OCI-LY7 (cell line): ENCODE results near the gene SLC9A7. TPM values are rescaled to one million over a fixed set of nuclear protein-coding genes. Genes with fewer than 3 reads are reported as not detected.

Experiments
- BruUV-seq: library from RNA; stranded (reverse); fragments of 400-500 nt; replicated peaks from 2 replicates; lab custom pipeline; 2021; lab: Mats Ljungman, UMichigan
- CTCF ChIA-PET: fragments of 300-600 bp; sonication (Branson Sonifier 250); formaldehyde crosslinking; loops from one replicate; lab custom pipeline; 2022; ENCODE audit warnings: antibody characterized with exemption; ENCODE audit not compliant: unreplicated experiment; lab: Charles Lee
- POLR2A ChIA-PET: fragments of 300-600 bp; sonication (Branson Sonifier 250); formaldehyde crosslinking; loops from one replicate; lab custom pipeline; 2022; ENCODE audit warnings: antibody characterized with exemption; lab: Charles Lee
- DNase-seq: peaks from one replicate; pipeline ENCODE4 v3.0.0-alpha.2; 2015; ENCODE audit warnings: low spot score
- H2AFZ ChIP-seq: fragments of 200-600 bp; sonication (generic), shearing (Covaris generic); 2 replicates; pipeline ENCODE4 v1.6.1; 2014; ENCODE audit warnings: mild to moderate bottlenecking, antibody characterized with exemption, low read length, moderate library complexity
- H3K27ac ChIP-seq: fragments of 200-600 bp; sonication (generic); 2 replicates; pipeline ENCODE4 v1.5.1; 2014; ENCODE audit warnings: mixed run types, low read depth, mild to moderate bottlenecking, moderate library complexity, low read length, inconsistent platforms; ENCODE audit not compliant: poor library complexity, severe bottlenecking
- H3K36me3 ChIP-seq: fragments of 200-600 bp; sonication (generic); 2 replicates; pipeline ENCODE4 v1.6.1; 2014; ENCODE audit warnings: mild to moderate bottlenecking, antibody characterized with exemption, low read length, moderate library complexity, mixed read lengths; ENCODE audit not compliant: insufficient read depth
- H3K4me1 ChIP-seq: fragments of 200-600 bp; sonication (generic); 2 replicates; pipeline ENCODE4 v1.5.1; 2014; ENCODE audit warnings: mild to moderate bottlenecking, low read length; ENCODE audit not compliant: insufficient read depth, poor library complexity, severe bottlenecking
- H3K4me2 ChIP-seq: fragments of 200-600 bp; sonication (generic); 2 replicates; pipeline ENCODE4 v1.6.1; 2014; ENCODE audit warnings: mild to moderate bottlenecking, low read length
- H3K4me3 ChIP-seq: fragments of 200-600 bp; sonication (generic); 2 replicates; pipeline ENCODE4 v1.5.1; 2014; ENCODE audit warnings: mild to moderate bottlenecking, low read depth, low read length; ENCODE audit not compliant: poor library complexity, severe bottlenecking
- H3K79me2 ChIP-seq: fragments of 200-600 bp; sonication (generic); 2 replicates; pipeline ENCODE4 v1.6.1; 2016; ENCODE audit warnings: low read depth, mild to moderate bottlenecking, low read length, moderate library complexity, mixed read lengths; ENCODE audit not compliant: insufficient read depth
- H3K9me2 ChIP-seq: fragments of 200-600 bp; sonication (generic); 2 replicates; pipeline ENCODE4 v1.6.1; 2016; ENCODE audit warnings: mild to moderate bottlenecking, low read length, mixed read lengths; ENCODE audit not compliant: insufficient read depth
- H3K9me3 ChIP-seq: fragments of 200-600 bp; sonication (generic); 2 replicates; pipeline ENCODE4 v1.6.1; 2014; ENCODE audit warnings: mild to moderate bottlenecking, mixed run types, low read length, mixed read lengths
- H4K20me1 ChIP-seq: fragments of 200-600 bp; sonication (generic); 2 replicates; pipeline ENCODE4 v1.6.1; 2014; ENCODE audit warnings: mild to moderate bottlenecking, antibody characterized with exemption, low read length, moderate library complexity, mixed read lengths; ENCODE audit not compliant: insufficient read depth
- CTCF ChIP-seq: fragments of 200-600 bp; sonication (generic); conservative IDR thresholded peaks from 2 replicates; pipeline ENCODE4 v1.5.1; 2014; ENCODE audit warnings: mild to moderate bottlenecking, antibody characterized with exemption, low read length, moderate library complexity, mixed read lengths
- EZH2phosphoT487 ChIP-seq: fragments of 200-600 bp; sonication (generic); IDR thresholded peaks from 2 replicates; pipeline ENCODE4 v1.6.1; 2018; ENCODE audit warnings: low read depth, borderline replicate concordance, mild to moderate bottlenecking, mixed run types, antibody characterized with exemption, low read length, moderate library complexity, mixed read lengths
- intact Hi-C: fragments of 100-400 bp; cut with micrococcal nuclease; formaldehyde crosslinking; loops from one replicate; pipeline ENCODE4 v1.10.0; 2022; ENCODE audit not compliant: unreplicated experiment
- total RNA-seq, 2 experiments: library from RNA; depleted of rRNA in 1 of 2; stranded (reverse); fragments of >200 nt in 1 of 2; shearing (Covaris generic) in 1 of 2; gene quantifications; 2 replicates each; pipeline ENCODE4 v1.2.3, GENCODE V29; 2014 to 2022

SLC9A7 gene
- total RNA-seq, 2 experiments from 2014 or later = 40.5 to 59.6 TPM

GRCh38 chrX:46722742-46723568, 36.0 kb downstream of the SLC9A7 start:
- peak overlapping the region; percentile 19 for H3K27ac ChIP-seq
- intact Hi-C loops = no loop called here
- DNase-seq = no peak
- TF ChIP-seq CTCF (no peak), EZH2phosphoT487 (no peak)
- no peak overlapping the region for H3K4me2 ChIP-seq
- H4K20me1 ChIP-seq = no peaks in the 10 kb centered on the region
- H3K9me3 ChIP-seq = no peaks in the 10 kb centered on the region
- no peaks in the 10 kb centered on the region for H3K9me2 ChIP-seq
- no peaks in the 10 kb centered on the region for H3K36me3 ChIP-seq
- BruUV-seq = no TSS peak
- CTCF ChIA-PET = no interaction called here
- H3K79me2 ChIP-seq = peaks cover 56% of the 10 kb centered on the region
- no peak overlapping the region for H2AFZ ChIP-seq
- POLR2A ChIA-PET = interaction anchor here (0.6 kb wide), 1 partner anchor 23 kb away, joined by 3 read pairs; no protein-coding TSS in a partner anchor
- H3K4me1 ChIP-seq = peaks cover 31% of the 10 kb centered on the region
- H3K4me3 ChIP-seq = no peak overlapping the region

GRCh38 chrX:46716796-46717195, 42.1 kb downstream of the SLC9A7 start:
- peaks cover 7% of the 10 kb centered on the region; the same call in 1 of the 2 replicates for H3K36me3 ChIP-seq
- no TSS peak for BruUV-seq
- H3K79me2 ChIP-seq = peaks cover 90% of the 10 kb centered on the region
- H3K9me3 ChIP-seq = peaks cover 6% of the 10 kb centered on the region; the same call in 1 of the 2 replicates
- TF ChIP-seq EZH2phosphoT487 (no peak), CTCF (no peak)
- POLR2A ChIA-PET = interaction anchor here (1.0 kb wide), 1 partner anchor 27 kb away, joined by 4 read pairs; no protein-coding TSS in a partner anchor
- CTCF ChIA-PET = no interaction called here
- H4K20me1 ChIP-seq = no peaks in the 10 kb centered on the region
- peaks cover 77% of the 10 kb centered on the region for H3K4me1 ChIP-seq
- DNase-seq = no peak
- H3K4me2 ChIP-seq = peak overlapping the region; percentile 85
- H3K27ac ChIP-seq = peak overlapping the region; percentile 70
- peak overlapping the region; percentile 48 for H3K4me3 ChIP-seq
- intact Hi-C loops = no loop called here
- H2AFZ ChIP-seq = no peak overlapping the region
- no peaks in the 10 kb centered on the region for H3K9me2 ChIP-seq

GRCh38 chrX:46715997-46716396, 42.9 kb downstream of the SLC9A7 start:
- H3K36me3 ChIP-seq = peaks cover 7% of the 10 kb centered on the region; the same call in 1 of the 2 replicates
- no peaks in the 10 kb centered on the region for H4K20me1 ChIP-seq
- peak overlapping the region; percentile 48 for H3K4me3 ChIP-seq
- no TSS peak for BruUV-seq
- H3K79me2 ChIP-seq = peaks cover 83% of the 10 kb centered on the region
- intact Hi-C loops = no loop called here
- ChIA-PET CTCF (no interaction called here), POLR2A (interaction anchor here (0.7 to 1.1 kb wide), 3 partner anchors 18 to 101 kb away, joined by 3 to 4 read pairs (median 3); no protein-coding TSS in a partner anchor)
- no peak overlapping the region for H2AFZ ChIP-seq
- peak overlapping the region; percentile 85 for H3K4me2 ChIP-seq
- peaks cover 80% of the 10 kb centered on the region for H3K4me1 ChIP-seq
- H3K9me2 ChIP-seq = no peaks in the 10 kb centered on the region
- peaks cover 6% of the 10 kb centered on the region; the same call in 1 of the 2 replicates for H3K9me3 ChIP-seq
- no peak for DNase-seq
- TF ChIP-seq EZH2phosphoT487 (no peak), CTCF (no peak)
- H3K27ac ChIP-seq = peak overlapping the region; percentile 70
